SKM-1 treated with dmso at 0.1 percent for 144 hours (cell line): ENCODE results near the gene ITGB1BP1.

Experiments used
- DNase-seq: peaks from one replicate; lab custom pipeline; 2025; ENCODE audit not compliant: unreplicated experiment; lab: John Stamatoyannopoulos, UW

Gene ITGB1BP1

DNA sequence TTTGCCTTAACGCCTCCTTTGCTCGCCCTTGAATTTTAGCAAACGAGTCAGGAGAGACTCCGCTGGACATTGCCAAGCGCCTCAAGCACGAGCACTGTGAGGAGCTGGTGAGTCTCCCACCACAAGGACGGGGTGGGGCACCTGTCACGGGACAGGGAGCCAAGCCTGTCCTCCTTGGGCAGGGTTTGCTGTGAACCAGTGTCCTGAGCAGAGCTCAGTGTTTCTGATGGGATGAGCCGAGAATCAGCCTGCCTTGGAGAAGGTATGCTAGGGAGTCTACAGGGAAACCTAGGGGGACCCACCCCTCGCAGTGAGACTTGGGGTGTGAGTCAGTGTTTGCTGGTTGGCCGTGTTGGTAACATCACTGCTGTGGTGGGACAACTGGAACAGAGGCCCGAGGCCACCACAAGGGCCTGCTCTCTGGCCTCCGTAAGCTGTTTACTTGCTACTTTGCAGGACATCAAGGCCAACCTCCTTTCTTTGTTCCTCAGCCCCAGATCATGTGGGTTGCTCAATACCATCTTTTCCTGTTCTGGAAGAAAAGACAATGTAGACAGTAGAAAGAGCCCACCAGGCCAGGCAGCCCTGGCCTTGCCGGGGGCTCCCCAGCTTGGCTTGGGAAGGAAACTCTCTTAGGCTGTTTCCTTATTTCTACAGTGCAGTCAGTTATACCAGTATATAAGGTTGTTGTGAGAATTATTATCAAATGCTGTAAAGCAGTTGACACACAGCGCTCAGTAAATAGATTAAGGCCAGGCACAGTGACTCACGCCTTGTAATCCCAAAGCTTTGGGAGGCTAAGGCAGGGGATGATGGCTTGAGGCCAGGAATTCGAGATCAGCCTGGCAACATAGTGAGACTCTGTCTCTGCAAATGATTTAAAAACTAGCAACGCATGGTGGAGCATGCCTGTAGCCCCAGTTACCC lies 42.4 kb downstream of the ITGB1BP1 start:
- DNase-seq = no peak

DNA sequence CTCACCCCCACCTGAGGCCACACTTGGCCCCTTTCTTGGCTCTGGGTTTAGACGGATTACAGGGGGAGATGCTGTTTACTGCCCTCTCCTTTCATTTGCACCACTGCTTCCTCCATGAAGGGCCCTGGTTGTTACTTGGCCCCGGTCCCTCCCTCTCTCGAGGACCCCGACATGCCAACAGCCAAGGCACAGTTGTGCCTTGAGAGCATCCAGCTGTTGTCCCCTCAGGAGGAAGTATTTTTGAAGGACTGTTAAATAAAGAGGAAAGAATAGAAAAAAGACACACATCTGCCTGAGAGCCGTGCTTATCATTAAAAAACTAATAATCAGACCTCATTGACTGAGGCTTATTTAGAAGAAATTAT lies 44.0 kb downstream of the ITGB1BP1 start:
- no peak for DNase-seq

- no peak for DNase-seq
Measured at GRCh38 chr2:9378433-9379390, 44.6 kb downstream of the ITGB1BP1 start.

DNA sequence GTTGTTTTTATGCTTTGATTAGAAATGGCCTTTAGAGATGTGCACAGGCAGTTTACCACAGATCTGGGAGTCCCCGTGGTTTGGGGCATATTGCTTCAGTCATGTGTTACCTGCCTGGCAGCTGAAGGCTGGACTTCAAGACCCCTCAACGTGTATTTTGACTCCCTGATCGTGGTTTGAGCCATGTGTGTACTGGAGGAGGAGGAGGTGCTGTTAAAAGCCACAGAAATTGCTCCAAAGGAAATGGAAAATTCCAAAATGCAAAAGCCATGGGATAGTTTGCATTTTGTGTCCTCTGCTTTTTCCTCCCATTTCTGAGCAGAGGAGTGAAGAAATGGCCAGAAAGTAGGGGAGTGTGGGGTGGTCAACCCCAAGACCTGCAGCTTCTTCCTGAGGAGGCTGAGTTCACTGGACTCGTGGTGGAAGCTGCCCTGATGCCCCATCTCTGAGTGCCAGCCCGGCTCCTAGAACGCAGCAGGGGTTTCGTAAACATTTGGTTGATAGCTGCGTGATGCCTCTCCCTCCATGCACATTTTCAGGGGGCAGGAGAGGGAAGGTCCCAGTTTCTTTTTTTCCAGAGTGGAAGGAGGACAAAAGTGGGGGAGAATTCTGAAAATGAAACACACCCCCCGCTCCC lies 45.7 kb downstream of the ITGB1BP1 start:
- DNase-seq = no peak

DNA sequence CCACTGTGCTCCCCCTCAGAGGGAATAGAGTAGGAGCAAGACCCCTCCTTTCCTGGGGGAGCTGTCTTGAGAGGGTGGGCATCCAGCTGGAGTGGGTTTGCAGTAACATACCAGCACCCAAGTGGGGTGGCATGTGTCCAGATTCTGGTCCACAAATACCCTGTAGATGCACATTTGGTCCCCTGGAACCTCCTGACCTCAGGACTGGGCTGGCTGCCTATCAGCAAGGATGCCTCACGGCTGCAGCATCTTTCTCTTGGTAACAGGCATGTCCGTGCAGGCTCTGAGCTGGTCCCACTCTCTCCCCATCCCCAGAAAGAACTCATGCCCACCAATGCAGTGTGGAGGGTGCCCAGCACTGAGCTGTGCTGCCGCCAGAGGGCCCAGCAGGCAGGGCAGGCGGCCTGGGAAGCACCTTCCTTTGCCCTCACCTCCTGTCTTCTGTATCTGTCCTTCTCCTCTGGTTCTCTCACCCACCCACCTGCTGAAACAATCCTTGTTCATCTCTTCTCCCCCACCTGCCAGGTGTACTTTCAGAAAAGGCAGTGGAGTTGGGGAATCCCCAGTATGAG lies 47.4 kb downstream of the ITGB1BP1 start:
- DNase-seq = no peak

- DNase-seq = no peak
Measured at GRCh38 chr2:9374071-9374730, 49.1 kb downstream of the ITGB1BP1 start.

- no peak for DNase-seq
Measured at GRCh38 chr2:9373476-9373875, 49.9 kb downstream of the ITGB1BP1 start.

GRCh38 chr2:9373047-9373446 lies 50.3 kb downstream of the ITGB1BP1 start:
- no peak for DNase-seq

GRCh38 chr2:9370746-9371145 lies 52.6 kb downstream of the ITGB1BP1 start:
- no peak for DNase-seq

- no peak for DNase-seq
Measured at GRCh38 chr2:9366026-9366425, 57.3 kb downstream of the ITGB1BP1 start.

GRCh38 chr2:9365498-9366019 lies 57.8 kb downstream of the ITGB1BP1 start:
- no peak for DNase-seq

DNA sequence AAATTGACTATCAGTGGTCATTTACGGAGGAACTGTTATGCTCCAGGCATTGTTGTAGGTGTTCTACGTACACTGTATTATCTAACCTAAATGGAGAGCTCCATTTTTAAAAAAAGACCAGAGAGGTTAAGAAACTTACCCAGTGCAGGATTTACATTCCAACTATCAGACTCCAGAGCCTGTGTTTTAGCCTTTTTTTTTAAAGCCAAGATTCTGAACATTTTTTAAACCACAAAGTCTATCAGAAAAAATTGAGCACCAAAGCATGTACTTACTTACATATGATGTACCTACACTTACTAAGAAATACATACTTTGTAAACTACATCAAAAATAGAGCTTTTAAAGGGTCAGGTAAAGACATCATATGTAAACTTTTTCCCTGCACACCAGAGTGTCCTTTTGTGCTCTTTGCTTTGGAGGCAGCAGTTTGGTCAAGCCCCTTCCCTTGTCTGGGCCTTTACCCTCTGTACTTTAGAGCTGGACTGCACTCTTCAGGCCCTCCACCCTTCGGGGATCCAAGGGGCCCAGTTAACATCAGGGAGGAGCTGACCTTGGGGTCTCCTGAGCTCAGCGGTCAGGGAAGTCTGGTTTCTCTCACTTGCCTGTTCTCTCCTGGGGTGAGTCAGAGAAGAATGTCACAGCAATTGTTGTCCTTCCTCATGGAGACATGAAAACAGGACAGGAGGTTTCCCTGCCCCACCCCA lies 58.4 kb downstream of the ITGB1BP1 start:
- no peak for DNase-seq

GRCh38 chr2:9364373-9364772 lies 59.0 kb downstream of the ITGB1BP1 start:
- DNase-seq = no peak

DNA sequence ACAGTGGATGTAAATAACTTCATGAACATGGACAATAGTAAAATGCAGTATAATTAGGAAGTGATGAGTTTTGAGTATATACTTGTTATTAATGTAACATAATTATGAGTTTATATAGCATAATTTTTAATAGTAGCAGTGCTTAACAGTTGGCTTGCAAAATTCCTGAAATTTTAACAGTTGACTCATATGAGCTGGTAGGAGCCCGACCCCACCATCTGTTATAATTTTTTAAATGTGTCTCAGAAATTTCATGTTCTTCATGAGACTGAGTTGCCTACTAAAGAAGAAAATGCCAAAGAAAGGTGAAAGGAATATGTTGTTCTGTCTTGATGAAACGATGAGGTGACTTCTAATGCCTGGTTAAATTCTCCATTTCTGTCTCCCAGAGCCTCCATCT lies 62.6 kb downstream of the ITGB1BP1 start:
- no peak for DNase-seq

DNA sequence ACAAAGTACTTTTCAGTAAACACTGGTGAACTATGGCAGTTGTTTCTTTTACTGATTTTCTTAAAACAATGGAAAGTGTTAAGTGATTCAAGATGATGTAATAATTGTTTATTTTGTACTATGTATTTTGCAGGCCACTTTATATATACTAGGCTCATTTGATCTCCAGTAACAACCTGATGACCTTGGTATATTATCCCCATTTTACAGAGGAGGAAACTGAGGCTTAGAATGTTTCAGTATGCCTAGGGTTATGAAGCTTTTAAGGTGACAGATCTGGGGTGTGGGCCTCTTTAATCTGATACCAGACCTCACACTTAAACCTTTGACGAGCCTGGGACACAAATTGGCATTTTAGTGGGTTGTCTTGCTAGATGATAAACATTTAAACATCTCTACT lies 63.2 kb downstream of the ITGB1BP1 start:
- DNase-seq = no peak

- no peak for DNase-seq
Measured at GRCh38 chr2:9359463-9359862, 63.9 kb downstream of the ITGB1BP1 start.

GRCh38 chr2:9358846-9359245 lies 64.5 kb downstream of the ITGB1BP1 start:
- DNase-seq = no peak

GRCh38 chr2:9356261-9356660 lies 67.1 kb downstream of the ITGB1BP1 start:
- no peak for DNase-seq

- no peak for DNase-seq
Measured at GRCh38 chr2:9355716-9356115, 67.6 kb downstream of the ITGB1BP1 start.

GRCh38 chr2:9355270-9355669 lies 68.1 kb downstream of the ITGB1BP1 start:
- no peak for DNase-seq
